HepG2 (cell line): ENCODE data around the gene PRKCZ. TPM values are rescaled to one million over a fixed set of nuclear protein-coding genes. Genes with fewer than 3 reads are reported as not detected.
A peak's percentile ranks its signal among the peaks of the same experiment; 100 is the strongest.

ENCODE experiments used
- ATAC-seq: fragments of 200-7000 bp; cut with Tn5 transposase; 3 replicates; pipeline ENCODE4 v1.9.1; 2020; ENCODE audit warnings: mild to moderate bottlenecking, moderate library complexity
- BruUV-seq: library from RNA; stranded (reverse); fragments of 400-500 nt; replicated peaks from 2 replicates; lab custom pipeline; 2021; lab: Mats Ljungman, UMichigan
- CTCF ChIA-PET: fragments of 300-600 bp; formaldehyde crosslinking; extraction: SDS; loops from one replicate; lab custom pipeline; 2021; ENCODE audit warnings: low total read pairs, inconsistent platforms, low intra/inter-chr PET ratio; lab: Yijun Ruan, JAX
- POLR2A ChIA-PET: fragments of 350-600 bp; sonication (Branson Sonifier 250); formaldehyde crosslinking; loops from one replicate; lab custom pipeline; 2020; ENCODE audit warnings: antibody characterized with exemption, inconsistent platforms; lab: Yijun Ruan, JAX
- DNase-seq: peaks from one replicate; pipeline ENCODE4 v3.0.0-alpha.2; 2015; ENCODE audit warnings: low spot score
- FAIRE-seq: peaks from 3 replicates; lab custom pipeline; 2011; peaks lifted over from hg19 to GRCh38; lab: Jason Lieb, UNC
- H2AFZ ChIP-seq: one replicate; pipeline ENCODE4 v1.6.1; 2011; ENCODE audit warnings: low read length, inconsistent platforms
- H3K27ac ChIP-seq: fragments of 300-600 bp; 3 replicates; pipeline ENCODE4 v1.8.0; 2011; ENCODE audit warnings: mixed run types, mild to moderate bottlenecking, mixed read lengths, low read length, inconsistent platforms; ENCODE audit not compliant: insufficient read depth; ENCODE audit errors: extremely low read length
- H3K27me3 ChIP-seq, 2 experiments: fragments of 200-600 bp in 1 of 2; 2 replicates in 1 of 2; 3 replicates in 1 of 2; pipeline versions ENCODE4 v1.6.0 to v1.8.0; 2011; ENCODE audit warnings: low read length in 2 of 2, mild to moderate bottlenecking in 2 of 2, moderate library complexity in 2 of 2, inconsistent platforms in 1 of 2; ENCODE audit not compliant: insufficient read depth in 2 of 2, control insufficient read depth in 1 of 2
- H3K36me3 ChIP-seq, 2 experiments: fragments of 200-600 bp in 1 of 2; replicated peaks in 1 of 2; 2 replicates in 1 of 2; 3 replicates in 1 of 2; pipeline versions ENCODE4 v1.5.1 to v1.8.0; 2011; ENCODE audit warnings: low read length in 2 of 2, inconsistent platforms in 1 of 2; ENCODE audit not compliant: insufficient read depth in 2 of 2, control insufficient read depth in 1 of 2
- H3K4me1 ChIP-seq: 2 replicates; pipeline ENCODE4 v1.5.1; 2012; ENCODE audit warnings: low read length, inconsistent platforms; ENCODE audit not compliant: insufficient read depth
- H3K4me2 ChIP-seq: 2 replicates; pipeline ENCODE4 v1.6.0; 2011; ENCODE audit warnings: low read depth, low read length, inconsistent platforms
- H3K4me3 ChIP-seq, 3 experiments: fragments of 200-600 bp in 1 of 3; sonication (generic), shearing (Covaris generic) in 1 of 3; replicated peaks in 1 of 3; 2 replicates each; pipeline ENCODE4 v1.5.1; 2011 to 2016; ENCODE audit warnings: low read length in 3 of 3, inconsistent platforms in 2 of 3, low read depth in 2 of 3, mild to moderate bottlenecking in 2 of 3, control low read depth in 1 of 3, mixed read lengths in 1 of 3; ENCODE audit not compliant: insufficient read depth in 1 of 3
- H3K79me2 ChIP-seq: one replicate; pipeline ENCODE4 v1.6.1; 2011; ENCODE audit warnings: low read length, inconsistent platforms; ENCODE audit not compliant: insufficient read depth
- H3K9ac ChIP-seq: 2 replicates; pipeline ENCODE4 v1.6.0; 2011; ENCODE audit warnings: mild to moderate bottlenecking, low read depth, low read length, inconsistent platforms; ENCODE audit not compliant: insufficient read depth
- H3K9me3 ChIP-seq: 2 replicates; pipeline ENCODE4 v1.5.1; 2012; ENCODE audit warnings: mild to moderate bottlenecking, low read length
- H4K20me1 ChIP-seq: 2 replicates; pipeline ENCODE4 v1.6.0; 2011; ENCODE audit warnings: inconsistent platforms, mild to moderate bottlenecking, low read length, moderate library complexity; ENCODE audit not compliant: insufficient read depth
- AGO2 ChIP-seq: fragments of 200-400 bp; formaldehyde crosslinking; optimal IDR thresholded peaks from 2 replicates; pipeline ENCODE3; 2017; ENCODE audit warnings: mild to moderate bottlenecking, low read depth, low read length, moderate library complexity
- ZNF570 ChIP-seq: sonication (generic); formaldehyde crosslinking; IDR thresholded peaks from 2 replicates; pipeline ENCODE4 v1.4.0; 2020; ENCODE audit warnings: mild to moderate bottlenecking, missing genetic modification reagents, borderline replicate concordance
- WGBS: methylation state at CpG from one replicate; pipeline ENCODE4 v1.1.6; 2017; ENCODE audit warnings: low lambda C conversion rate; 5-methylcytosine and 5-hydroxymethylcytosine counted together
- in situ Hi-C: cut with HindIII; loops from 2 replicates; pipeline ENCODE4 v1.10.0; 2017; ENCODE audit warnings: low pct_unique_long_range_greater_than_20kb; ENCODE audit not compliant: extremely low pct_ligation_motif_present
- intact Hi-C: fragments of 100-400 bp; cut with micrococcal nuclease; formaldehyde crosslinking; loops from one replicate; pipeline ENCODE4 v1.10.0; 2022; ENCODE audit not compliant: unreplicated experiment
- polyA plus RNA-seq, 8 experiments: library from polyadenylated mRNA; depleted of rRNA in 3 of 8; stranded (reverse) in 7 of 8; unstranded in 1 of 8; fragments of >200 nt; fragmentation: Illumina TruSeq in 4 of 8; extraction: Trizol in 4 of 8; gene quantifications; 2 replicates each; pipeline versions ENCODE4 v1.2.1 to v1.2.3, GENCODE V29; 2011 to 2016; ENCODE audit warnings: low read depth in 4 of 8, missing spikeins in 1 of 8, mixed read lengths in 1 of 8; ENCODE audit not compliant: insufficient read depth in 1 of 8
- total RNA-seq, 5 experiments: library from RNA; depleted of rRNA; stranded (reverse); fragments of >200 nt; fragmentation: Illumina TruSeq; extraction: Trizol; gene quantifications; 2 replicates each; pipeline ENCODE4 v1.2.3, GENCODE V29; 2016; ENCODE audit warnings: low read depth in 1 of 5
- TF ChIP-seq, protein P1 (sequence below): sonication (generic); formaldehyde crosslinking; IDR thresholded peaks from 2 replicates; pipeline ENCODE4 v1.5.0; 2020; ENCODE audit warnings: mild to moderate bottlenecking, missing genetic modification reagents, borderline replicate concordance
- TF ChIP-seq, protein P2 (sequence below): sonication (generic); formaldehyde crosslinking; conservative IDR thresholded peaks from 2 replicates; pipeline ENCODE4 v1.4.0; 2020; ENCODE audit warnings: missing genetic modification reagents
- TF ChIP-seq, protein P3 (sequence below): sonication (generic); formaldehyde crosslinking; IDR thresholded peaks from 2 replicates; pipeline ENCODE4 v1.8.1; 2023; ENCODE audit warnings: missing genetic modification reagents, mild to moderate bottlenecking, borderline replicate concordance
- TF ChIP-seq, protein P4 (sequence below): sonication (generic); formaldehyde crosslinking; IDR thresholded peaks from 2 replicates; pipeline ENCODE4 v1.4.0; 2020; ENCODE audit warnings: missing genetic modification reagents
- TF ChIP-seq, protein P5 (sequence below): sonication (generic); formaldehyde crosslinking; IDR thresholded peaks from 2 replicates; pipeline ENCODE4 v1.8.0; 2023; ENCODE audit warnings: mild to moderate bottlenecking, missing genetic modification reagents

PRKCZ gene
- total and polyA plus RNA-seq, 2 of the 13 experiments (the other 11 are each of a cell fraction or from before 2014, with no cell fraction given) = 34.7 to 85.2 TPM

GRCh38 chr1:2177541-2177940 lies 127.3 kb downstream of the PRKCZ start:
- H3K9me3 ChIP-seq = no peaks in the 10 kb centered on the region
- intact Hi-C loops (no loop called here), in situ Hi-C loops (loop anchor here (25.0 kb wide), 1 partner anchor 335 kb away; no protein-coding TSS in a partner anchor)
- H3K9ac ChIP-seq = no peak overlapping the region
- H3K79me2 ChIP-seq = no peaks in the 10 kb centered on the region
- H2AFZ ChIP-seq = no peak overlapping the region
- no peak overlapping the region for H3K4me2 ChIP-seq
- no peak for DNase-seq
- ChIA-PET POLR2A (no interaction called here), CTCF (no interaction called here)
- no peak overlapping the region for H3K4me3 ChIP-seq
- no peak for ATAC-seq
- no peaks in the 10 kb centered on the region; the same call in 1 of the 2 replicates for H4K20me1 ChIP-seq
- no TSS peak for BruUV-seq
- FAIRE-seq = no peak
- H3K27me3 ChIP-seq = no peaks in the 10 kb centered on the region
- 97% methylated on average over 15 of the region's 21 CpGs for WGBS
- no peaks in the 10 kb centered on the region for H3K4me1 ChIP-seq
- no peak overlapping the region for H3K27ac ChIP-seq
- H3K36me3 ChIP-seq = peaks cover 24 to 54% of the 10 kb centered on the region in 2 experiments
- no peak for TF ChIP-seq ZNF570 (CRISPR knock-in tag)
- TF ChIP-seq, protein P1, sequence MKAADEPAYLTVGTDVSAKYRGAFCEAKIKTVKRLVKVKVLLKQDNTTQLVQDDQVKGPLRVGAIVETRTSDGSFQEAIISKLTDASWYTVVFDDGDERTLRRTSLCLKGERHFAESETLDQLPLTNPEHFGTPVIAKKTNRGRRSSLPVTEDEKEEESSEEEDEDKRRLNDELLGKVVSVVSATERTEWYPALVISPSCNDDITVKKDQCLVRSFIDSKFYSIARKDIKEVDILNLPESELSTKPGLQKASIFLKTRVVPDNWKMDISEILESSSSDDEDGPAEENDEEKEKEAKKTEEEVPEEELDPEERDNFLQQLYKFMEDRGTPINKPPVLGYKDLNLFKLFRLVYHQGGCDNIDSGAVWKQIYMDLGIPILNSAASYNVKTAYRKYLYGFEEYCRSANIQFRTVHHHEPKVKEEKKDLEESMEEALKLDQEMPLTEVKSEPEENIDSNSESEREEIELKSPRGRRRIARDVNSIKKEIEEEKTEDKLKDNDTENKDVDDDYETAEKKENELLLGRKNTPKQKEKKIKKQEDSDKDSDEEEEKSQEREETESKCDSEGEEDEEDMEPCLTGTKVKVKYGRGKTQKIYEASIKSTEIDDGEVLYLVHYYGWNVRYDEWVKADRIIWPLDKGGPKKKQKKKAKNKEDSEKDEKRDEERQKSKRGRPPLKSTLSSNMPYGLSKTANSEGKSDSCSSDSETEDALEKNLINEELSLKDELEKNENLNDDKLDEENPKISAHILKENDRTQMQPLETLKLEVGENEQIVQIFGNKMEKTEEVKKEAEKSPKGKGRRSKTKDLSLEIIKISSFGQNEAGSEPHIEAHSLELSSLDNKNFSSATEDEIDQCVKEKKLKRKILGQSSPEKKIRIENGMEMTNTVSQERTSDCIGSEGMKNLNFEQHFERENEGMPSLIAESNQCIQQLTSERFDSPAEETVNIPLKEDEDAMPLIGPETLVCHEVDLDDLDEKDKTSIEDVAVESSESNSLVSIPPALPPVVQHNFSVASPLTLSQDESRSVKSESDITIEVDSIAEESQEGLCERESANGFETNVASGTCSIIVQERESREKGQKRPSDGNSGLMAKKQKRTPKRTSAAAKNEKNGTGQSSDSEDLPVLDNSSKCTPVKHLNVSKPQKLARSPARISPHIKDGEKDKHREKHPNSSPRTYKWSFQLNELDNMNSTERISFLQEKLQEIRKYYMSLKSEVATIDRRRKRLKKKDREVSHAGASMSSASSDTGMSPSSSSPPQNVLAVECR (CRISPR knock-in tag) = no peak
- TF ChIP-seq, protein P2, sequence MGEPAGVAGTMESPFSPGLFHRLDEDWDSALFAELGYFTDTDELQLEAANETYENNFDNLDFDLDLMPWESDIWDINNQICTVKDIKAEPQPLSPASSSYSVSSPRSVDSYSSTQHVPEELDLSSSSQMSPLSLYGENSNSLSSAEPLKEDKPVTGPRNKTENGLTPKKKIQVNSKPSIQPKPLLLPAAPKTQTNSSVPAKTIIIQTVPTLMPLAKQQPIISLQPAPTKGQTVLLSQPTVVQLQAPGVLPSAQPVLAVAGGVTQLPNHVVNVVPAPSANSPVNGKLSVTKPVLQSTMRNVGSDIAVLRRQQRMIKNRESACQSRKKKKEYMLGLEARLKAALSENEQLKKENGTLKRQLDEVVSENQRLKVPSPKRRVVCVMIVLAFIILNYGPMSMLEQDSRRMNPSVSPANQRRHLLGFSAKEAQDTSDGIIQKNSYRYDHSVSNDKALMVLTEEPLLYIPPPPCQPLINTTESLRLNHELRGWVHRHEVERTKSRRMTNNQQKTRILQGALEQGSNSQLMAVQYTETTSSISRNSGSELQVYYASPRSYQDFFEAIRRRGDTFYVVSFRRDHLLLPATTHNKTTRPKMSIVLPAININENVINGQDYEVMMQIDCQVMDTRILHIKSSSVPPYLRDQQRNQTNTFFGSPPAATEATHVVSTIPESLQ = no peak
- TF ChIP-seq, protein P3, sequence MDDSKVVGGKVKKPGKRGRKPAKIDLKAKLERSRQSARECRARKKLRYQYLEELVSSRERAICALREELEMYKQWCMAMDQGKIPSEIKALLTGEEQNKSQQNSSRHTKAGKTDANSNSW (CRISPR knock-in tag) = no peak
- TF ChIP-seq, protein P4, sequence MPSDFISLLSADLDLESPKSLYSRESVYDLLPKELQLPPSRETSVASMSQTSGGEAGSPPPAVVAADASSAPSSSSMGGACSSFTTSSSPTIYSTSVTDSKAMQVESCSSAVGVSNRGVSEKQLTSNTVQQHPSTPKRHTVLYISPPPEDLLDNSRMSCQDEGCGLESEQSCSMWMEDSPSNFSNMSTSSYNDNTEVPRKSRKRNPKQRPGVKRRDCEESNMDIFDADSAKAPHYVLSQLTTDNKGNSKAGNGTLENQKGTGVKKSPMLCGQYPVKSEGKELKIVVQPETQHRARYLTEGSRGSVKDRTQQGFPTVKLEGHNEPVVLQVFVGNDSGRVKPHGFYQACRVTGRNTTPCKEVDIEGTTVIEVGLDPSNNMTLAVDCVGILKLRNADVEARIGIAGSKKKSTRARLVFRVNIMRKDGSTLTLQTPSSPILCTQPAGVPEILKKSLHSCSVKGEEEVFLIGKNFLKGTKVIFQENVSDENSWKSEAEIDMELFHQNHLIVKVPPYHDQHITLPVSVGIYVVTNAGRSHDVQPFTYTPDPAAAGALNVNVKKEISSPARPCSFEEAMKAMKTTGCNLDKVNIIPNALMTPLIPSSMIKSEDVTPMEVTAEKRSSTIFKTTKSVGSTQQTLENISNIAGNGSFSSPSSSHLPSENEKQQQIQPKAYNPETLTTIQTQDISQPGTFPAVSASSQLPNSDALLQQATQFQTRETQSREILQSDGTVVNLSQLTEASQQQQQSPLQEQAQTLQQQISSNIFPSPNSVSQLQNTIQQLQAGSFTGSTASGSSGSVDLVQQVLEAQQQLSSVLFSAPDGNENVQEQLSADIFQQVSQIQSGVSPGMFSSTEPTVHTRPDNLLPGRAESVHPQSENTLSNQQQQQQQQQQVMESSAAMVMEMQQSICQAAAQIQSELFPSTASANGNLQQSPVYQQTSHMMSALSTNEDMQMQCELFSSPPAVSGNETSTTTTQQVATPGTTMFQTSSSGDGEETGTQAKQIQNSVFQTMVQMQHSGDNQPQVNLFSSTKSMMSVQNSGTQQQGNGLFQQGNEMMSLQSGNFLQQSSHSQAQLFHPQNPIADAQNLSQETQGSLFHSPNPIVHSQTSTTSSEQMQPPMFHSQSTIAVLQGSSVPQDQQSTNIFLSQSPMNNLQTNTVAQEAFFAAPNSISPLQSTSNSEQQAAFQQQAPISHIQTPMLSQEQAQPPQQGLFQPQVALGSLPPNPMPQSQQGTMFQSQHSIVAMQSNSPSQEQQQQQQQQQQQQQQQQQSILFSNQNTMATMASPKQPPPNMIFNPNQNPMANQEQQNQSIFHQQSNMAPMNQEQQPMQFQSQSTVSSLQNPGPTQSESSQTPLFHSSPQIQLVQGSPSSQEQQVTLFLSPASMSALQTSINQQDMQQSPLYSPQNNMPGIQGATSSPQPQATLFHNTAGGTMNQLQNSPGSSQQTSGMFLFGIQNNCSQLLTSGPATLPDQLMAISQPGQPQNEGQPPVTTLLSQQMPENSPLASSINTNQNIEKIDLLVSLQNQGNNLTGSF (CRISPR knock-in tag) = no peak
- TF ChIP-seq, protein P5, sequence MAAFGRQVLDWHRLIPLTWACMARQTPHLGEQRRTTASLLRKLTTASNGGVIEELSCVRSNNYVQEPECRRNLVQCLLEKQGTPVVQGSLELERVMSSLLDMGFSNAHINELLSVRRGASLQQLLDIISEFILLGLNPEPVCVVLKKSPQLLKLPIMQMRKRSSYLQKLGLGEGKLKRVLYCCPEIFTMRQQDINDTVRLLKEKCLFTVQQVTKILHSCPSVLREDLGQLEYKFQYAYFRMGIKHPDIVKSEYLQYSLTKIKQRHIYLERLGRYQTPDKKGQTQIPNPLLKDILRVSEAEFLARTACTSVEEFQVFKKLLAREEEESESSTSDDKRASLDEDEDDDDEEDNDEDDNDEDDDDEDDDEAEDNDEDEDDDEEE (CRISPR knock-in tag) = no peak
- TF ChIP-seq AGO2 = peak; percentile 44
